ENCODE data around the gene FBXO39.
"Not testable (repeated sequence)": the region's sequence is repeated elsewhere in the genome, so short reads cannot be mapped to it uniquely, and the experiment has no call there.

Gene FBXO39

GRCh38 chr17:6775871-6776405 is at the start of gene FBXO39:
TSS of gene FBXO39 (plus strand) at chr17:6776215. CDS start at chr17:6779869, 3,654 bp downstream.
- peak; percentile 32 for DNase-seq (ENCODE audit: low read depth)
- H3K4me3 ChIP-seq (ENCODE audit: low read length): no peak within 1 kb of the TSS
- TF ChIP-seq CTCF (IDR thresholded peaks at IDR 0.05; ENCODE audit: insufficient read depth, low read depth, low read length, missing control alignments): no peak

GRCh38 chr17:6729531-6729930 is 46.5 kb upstream of the FBXO39 start:
- no peak for DNase-seq (ENCODE audit: low read depth)
- TF ChIP-seq CTCF (IDR thresholded peaks at IDR 0.05; ENCODE audit: insufficient read depth, low read depth, low read length, missing control alignments): no peak
- H3K4me3 ChIP-seq (ENCODE audit: low read length): no peak overlapping the region

- not testable (repeated sequence) for H3K4me3 ChIP-seq (ENCODE audit: low read length); DNase-seq (ENCODE audit: low read depth)
Observed at GRCh38 chr17:6746665-6747064, 29.4 kb upstream of the FBXO39 start.

GRCh38 chr17:6748617-6749016 is 27.4 kb upstream of the FBXO39 start:
- DNase-seq (ENCODE audit: low read depth): no peak
- TF ChIP-seq CTCF (IDR thresholded peaks at IDR 0.05; ENCODE audit: insufficient read depth, low read depth, low read length, missing control alignments): no peak
- no peak overlapping the region for H3K4me3 ChIP-seq (ENCODE audit: low read length)

GRCh38 chr17:6749519-6749918 is 26.5 kb upstream of the FBXO39 start:
- H3K4me3 ChIP-seq (ENCODE audit: low read length): no peak overlapping the region
- peak; percentile 10 for DNase-seq (ENCODE audit: low read depth)
- no peak for TF ChIP-seq CTCF (IDR thresholded peaks at IDR 0.05; ENCODE audit: insufficient read depth, low read depth, low read length, missing control alignments)

- H3K4me3 ChIP-seq (ENCODE audit: low read length): no peak overlapping the region
- peak; percentile 94 for DNase-seq (ENCODE audit: low read depth)
- no peak for TF ChIP-seq CTCF (IDR thresholded peaks at IDR 0.05; ENCODE audit: insufficient read depth, low read depth, low read length, missing control alignments)
Observed at GRCh38 chr17:6752068-6752909, 23.7 kb upstream of the FBXO39 start.

- no peak overlapping the region for H3K4me3 ChIP-seq (ENCODE audit: low read length)
- TF ChIP-seq CTCF (IDR thresholded peaks at IDR 0.05; ENCODE audit: insufficient read depth, low read depth, low read length, missing control alignments): no peak
- DNase-seq (ENCODE audit: low read depth): peak; percentile 5
Observed at GRCh38 chr17:6753006-6753445, 23.0 kb upstream of the FBXO39 start.

Measured in epithelial cell of esophagus (primary cell).